OCI-LY1 (cell line): Measurements from ENCODE around the gene SSRP1.

Source experiments
- H2AFZ ChIP-seq: fragments of 200-600 bp; sonication (generic), shearing (Covaris generic); 2 replicates; pipeline ENCODE4 v1.6.0; 2014; ENCODE audit warnings: antibody characterized with exemption, mild to moderate bottlenecking, low read length
- H3F3A ChIP-seq: fragments of 200-600 bp; sonication (generic), shearing (Covaris generic); 2 replicates; pipeline ENCODE4 v1.6.0; 2014; ENCODE audit warnings: mild to moderate bottlenecking, antibody characterized with exemption, low read length, moderate library complexity; ENCODE audit not compliant: insufficient read depth
- H3K27ac ChIP-seq: fragments of 200-600 bp; sonication (generic); 2 replicates; pipeline ENCODE4 v1.5.1; 2014; ENCODE audit warnings: low read length, mixed run types, mild to moderate bottlenecking, low read depth; ENCODE audit not compliant: poor library complexity, severe bottlenecking
- H3K27me3 ChIP-seq: fragments of 200-600 bp; sonication (generic); 2 replicates; pipeline ENCODE4 v1.6.0; 2014; ENCODE audit warnings: antibody characterized with exemption, mild to moderate bottlenecking, low read length, moderate library complexity; ENCODE audit not compliant: insufficient read depth
- H3K36me3 ChIP-seq: fragments of 200-600 bp; sonication (generic); 2 replicates; pipeline ENCODE4 v1.6.1; 2014; ENCODE audit warnings: mild to moderate bottlenecking, antibody characterized with exemption, low read length, moderate library complexity, mixed read lengths; ENCODE audit not compliant: insufficient read depth
- H3K4me1 ChIP-seq: fragments of 200-600 bp; sonication (generic); 2 replicates; pipeline ENCODE4 v1.5.1; 2014; ENCODE audit warnings: mild to moderate bottlenecking, low read length, moderate library complexity; ENCODE audit not compliant: insufficient read depth, severe bottlenecking
- H3K4me2 ChIP-seq: fragments of 200-600 bp; sonication (generic), shearing (Covaris generic); 2 replicates; pipeline ENCODE4 v1.6.1; 2014; ENCODE audit warnings: low read length
- H3K4me3 ChIP-seq: fragments of 200-600 bp; sonication (generic); 2 replicates; pipeline ENCODE4 v1.5.1; 2014; ENCODE audit warnings: low read length, low read depth, mild to moderate bottlenecking, mixed read lengths; ENCODE audit not compliant: poor library complexity, severe bottlenecking
- H3K79me2 ChIP-seq: fragments of 200-600 bp; shearing (Covaris generic); 2 replicates; pipeline ENCODE4 v1.6.1; 2016; ENCODE audit warnings: mixed run types, low read length, mixed read lengths; ENCODE audit not compliant: insufficient read depth
- H3K9ac ChIP-seq: fragments of 200-600 bp; sonication (generic), shearing (Covaris generic); 2 replicates; pipeline ENCODE4 v1.6.1; 2014; ENCODE audit warnings: mild to moderate bottlenecking, low read length, mixed read lengths
- H3K9me2 ChIP-seq: fragments of 200-600 bp; sonication (generic), shearing (Covaris generic); 2 replicates; pipeline ENCODE4 v1.6.1; 2014; ENCODE audit warnings: low read depth, mild to moderate bottlenecking, low read length, mixed read lengths
- H3K9me3 ChIP-seq: fragments of 200-600 bp; shearing (Covaris generic); 2 replicates; pipeline ENCODE4 v1.6.1; 2014; ENCODE audit warnings: low read length, mixed read lengths
- H4K20me1 ChIP-seq: fragments of 200-600 bp; sonication (generic), shearing (Covaris generic); 2 replicates; pipeline ENCODE4 v1.6.0; 2016; ENCODE audit warnings: mild to moderate bottlenecking, low read length; ENCODE audit not compliant: insufficient read depth
- EZH2 ChIP-seq: fragments of 200-600 bp; sonication (generic), shearing (Covaris generic); IDR thresholded peaks from 2 replicates; pipeline ENCODE4 v1.8.0; 2017; ENCODE audit warnings: borderline replicate concordance, mixed run types, mild to moderate bottlenecking, antibody characterized with exemption, low read length, moderate library complexity, mixed read lengths
- TF ChIP-seq, protein P1 (sequence below): fragments of 200-600 bp; sonication (generic), shearing (Covaris generic); IDR thresholded peaks from 2 replicates; pipeline ENCODE4 v1.5.1; 2017; ENCODE audit warnings: mild to moderate bottlenecking, antibody characterized with exemption, low read length, moderate library complexity, mixed read lengths

Gene SSRP1

GRCh38 chr11:57375490-57375889 lies 39.8 kb upstream of the SSRP1 start:
- TF ChIP-seq, protein P1, sequence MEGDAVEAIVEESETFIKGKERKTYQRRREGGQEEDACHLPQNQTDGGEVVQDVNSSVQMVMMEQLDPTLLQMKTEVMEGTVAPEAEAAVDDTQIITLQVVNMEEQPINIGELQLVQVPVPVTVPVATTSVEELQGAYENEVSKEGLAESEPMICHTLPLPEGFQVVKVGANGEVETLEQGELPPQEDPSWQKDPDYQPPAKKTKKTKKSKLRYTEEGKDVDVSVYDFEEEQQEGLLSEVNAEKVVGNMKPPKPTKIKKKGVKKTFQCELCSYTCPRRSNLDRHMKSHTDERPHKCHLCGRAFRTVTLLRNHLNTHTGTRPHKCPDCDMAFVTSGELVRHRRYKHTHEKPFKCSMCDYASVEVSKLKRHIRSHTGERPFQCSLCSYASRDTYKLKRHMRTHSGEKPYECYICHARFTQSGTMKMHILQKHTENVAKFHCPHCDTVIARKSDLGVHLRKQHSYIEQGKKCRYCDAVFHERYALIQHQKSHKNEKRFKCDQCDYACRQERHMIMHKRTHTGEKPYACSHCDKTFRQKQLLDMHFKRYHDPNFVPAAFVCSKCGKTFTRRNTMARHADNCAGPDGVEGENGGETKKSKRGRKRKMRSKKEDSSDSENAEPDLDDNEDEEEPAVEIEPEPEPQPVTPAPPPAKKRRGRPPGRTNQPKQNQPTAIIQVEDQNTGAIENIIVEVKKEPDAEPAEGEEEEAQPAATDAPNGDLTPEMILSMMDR = no peak
- no peak for TF ChIP-seq EZH2
- H3K9me2 ChIP-seq = no peaks in the 10 kb centered on the region
- no peak overlapping the region for H3K9ac ChIP-seq
- H3K4me3 ChIP-seq = no peak overlapping the region
- no peak overlapping the region for H2AFZ ChIP-seq
- H3K27me3 ChIP-seq = no peaks in the 10 kb centered on the region
- no peaks in the 10 kb centered on the region for H3K79me2 ChIP-seq
- no peaks in the 10 kb centered on the region for H3K36me3 ChIP-seq
- H3K9me3 ChIP-seq = no peaks in the 10 kb centered on the region
- no peak overlapping the region for H3K4me2 ChIP-seq
- no peaks in the 10 kb centered on the region for H3K4me1 ChIP-seq
- no peaks in the 10 kb centered on the region for H4K20me1 ChIP-seq
- H3F3A ChIP-seq = no peaks in the 10 kb centered on the region
- no peak overlapping the region for H3K27ac ChIP-seq

DNA sequence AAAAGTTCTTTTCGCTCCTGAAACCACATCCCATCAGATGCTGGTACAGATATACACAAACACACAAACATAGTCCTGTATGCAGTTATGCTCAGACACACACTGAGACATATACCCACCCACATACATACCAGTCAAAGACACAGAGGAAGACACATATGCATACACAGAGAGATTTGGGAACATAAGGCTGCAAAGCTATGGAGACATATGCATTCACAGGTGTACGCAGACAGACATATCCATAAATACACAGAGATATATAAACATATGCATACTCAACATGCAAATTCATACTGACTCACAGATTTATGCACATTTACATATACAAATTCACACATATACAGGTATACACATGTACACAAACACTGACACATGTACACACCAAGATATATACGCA lies 39.3 kb upstream of the SSRP1 start:
- Histone ChIP-seq H3K9me2 (no peaks in the 10 kb centered on the region), H3K36me3 (no peaks in the 10 kb centered on the region), H3K79me2 (no peaks in the 10 kb centered on the region), H3K4me2 (no peak overlapping the region), H3K27me3 (no peaks in the 10 kb centered on the region), H3K27ac (no peak overlapping the region), H3K4me1 (no peaks in the 10 kb centered on the region), H3K9me3 (no peaks in the 10 kb centered on the region), H4K20me1 (no peaks in the 10 kb centered on the region), H3K9ac (no peak overlapping the region), H2AFZ (no peak overlapping the region), H3K4me3 (no peak overlapping the region), H3F3A (no peaks in the 10 kb centered on the region)
- no peak for TF ChIP-seq EZH2
- TF ChIP-seq, protein P1 = no peak

GRCh38 chr11:57373146-57373545 lies 37.5 kb upstream of the SSRP1 start:
- H4K20me1 ChIP-seq = no peaks in the 10 kb centered on the region
- H3K4me3 ChIP-seq = no peak overlapping the region
- H3K9me2 ChIP-seq = no peaks in the 10 kb centered on the region
- TF ChIP-seq, protein P1 = no peak
- TF ChIP-seq EZH2 = no peak
- H3K27ac ChIP-seq = no peak overlapping the region
- no peaks in the 10 kb centered on the region for H3K79me2 ChIP-seq
- no peaks in the 10 kb centered on the region for H3K27me3 ChIP-seq
- H3K9ac ChIP-seq = no peak overlapping the region
- H3K4me2 ChIP-seq = no peak overlapping the region
- no peaks in the 10 kb centered on the region for H3K4me1 ChIP-seq
- H3K36me3 ChIP-seq = no peaks in the 10 kb centered on the region
- H2AFZ ChIP-seq = no peak overlapping the region
- no peaks in the 10 kb centered on the region for H3F3A ChIP-seq
- H3K9me3 ChIP-seq = no peaks in the 10 kb centered on the region
